ENCODE data around the gene LEO1. TPM values are rescaled to one million over a fixed set of nuclear protein-coding genes. Genes with fewer than 3 reads are reported as not detected.

Gene LEO1
- total and polyA plus RNA-seq, 10 of the 15 experiments (the other 5 are each of a cell fraction or from before 2014, with no cell fraction given) = 13.6 to 50.6 (median 32.4) TPM

DNA sequence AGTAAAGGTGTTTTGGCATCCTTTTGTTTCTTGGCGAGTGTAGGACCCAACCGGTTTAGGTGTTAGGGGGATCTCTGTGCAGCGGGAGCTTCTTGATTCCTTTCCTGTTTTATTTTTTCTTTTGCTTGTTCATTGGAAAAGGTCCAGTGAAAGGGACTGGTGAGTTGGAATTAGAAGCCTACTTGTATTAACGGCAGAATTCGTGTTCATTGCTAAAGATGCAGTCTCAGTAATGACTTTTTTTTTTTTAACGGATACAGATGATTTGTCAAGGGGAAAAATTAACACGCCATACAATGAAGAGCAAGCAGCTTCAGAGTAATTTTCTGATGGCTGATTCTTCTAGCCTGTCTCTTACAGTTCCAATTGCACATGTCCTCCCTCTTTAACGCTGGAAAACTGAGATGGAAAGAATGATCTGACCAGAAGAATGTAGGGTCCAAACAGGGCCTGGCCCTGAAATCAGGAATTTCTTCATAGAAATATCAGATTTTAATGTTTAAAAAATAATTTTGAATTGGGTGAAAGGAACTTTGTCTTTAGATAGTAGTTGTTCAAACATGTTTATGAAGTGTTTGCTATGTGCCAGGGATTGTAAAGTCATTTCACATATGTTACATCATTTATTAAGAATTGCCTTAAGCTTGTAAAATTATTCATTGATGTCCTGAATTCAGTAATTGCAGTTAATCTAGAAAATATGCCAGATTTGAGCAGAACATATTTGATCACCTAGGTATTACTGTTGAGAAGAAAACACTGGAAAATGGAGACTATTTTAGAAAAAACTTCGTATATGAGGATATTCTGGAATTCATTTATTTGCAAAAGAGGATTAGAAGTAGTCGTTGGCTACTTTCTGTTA, 48.9 kb upstream of the LEO1 start (continued):
- TF ChIP-seq, protein P1, sequence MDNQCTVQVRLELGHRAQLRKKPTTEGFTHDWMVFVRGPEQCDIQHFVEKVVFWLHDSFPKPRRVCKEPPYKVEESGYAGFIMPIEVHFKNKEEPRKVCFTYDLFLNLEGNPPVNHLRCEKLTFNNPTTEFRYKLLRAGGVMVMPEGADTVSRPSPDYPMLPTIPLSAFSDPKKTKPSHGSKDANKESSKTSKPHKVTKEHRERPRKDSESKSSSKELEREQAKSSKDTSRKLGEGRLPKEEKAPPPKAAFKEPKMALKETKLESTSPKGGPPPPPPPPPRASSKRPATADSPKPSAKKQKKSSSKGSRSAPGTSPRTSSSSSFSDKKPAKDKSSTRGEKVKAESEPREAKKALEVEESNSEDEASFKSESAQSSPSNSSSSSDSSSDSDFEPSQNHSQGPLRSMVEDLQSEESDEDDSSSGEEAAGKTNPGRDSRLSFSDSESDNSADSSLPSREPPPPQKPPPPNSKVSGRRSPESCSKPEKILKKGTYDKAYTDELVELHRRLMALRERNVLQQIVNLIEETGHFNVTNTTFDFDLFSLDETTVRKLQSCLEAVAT (IDR thresholded peaks at IDR 0.05) = peak; percentile 70; the same call in 1 of the 2 replicates
- TF ChIP-seq ZNF384 (IDR thresholded peaks at IDR 0.05; ENCODE audit: borderline replicate concordance, low read depth, low read length) = peak; percentile 44; the same call in 1 of the 2 replicates

DNA sequence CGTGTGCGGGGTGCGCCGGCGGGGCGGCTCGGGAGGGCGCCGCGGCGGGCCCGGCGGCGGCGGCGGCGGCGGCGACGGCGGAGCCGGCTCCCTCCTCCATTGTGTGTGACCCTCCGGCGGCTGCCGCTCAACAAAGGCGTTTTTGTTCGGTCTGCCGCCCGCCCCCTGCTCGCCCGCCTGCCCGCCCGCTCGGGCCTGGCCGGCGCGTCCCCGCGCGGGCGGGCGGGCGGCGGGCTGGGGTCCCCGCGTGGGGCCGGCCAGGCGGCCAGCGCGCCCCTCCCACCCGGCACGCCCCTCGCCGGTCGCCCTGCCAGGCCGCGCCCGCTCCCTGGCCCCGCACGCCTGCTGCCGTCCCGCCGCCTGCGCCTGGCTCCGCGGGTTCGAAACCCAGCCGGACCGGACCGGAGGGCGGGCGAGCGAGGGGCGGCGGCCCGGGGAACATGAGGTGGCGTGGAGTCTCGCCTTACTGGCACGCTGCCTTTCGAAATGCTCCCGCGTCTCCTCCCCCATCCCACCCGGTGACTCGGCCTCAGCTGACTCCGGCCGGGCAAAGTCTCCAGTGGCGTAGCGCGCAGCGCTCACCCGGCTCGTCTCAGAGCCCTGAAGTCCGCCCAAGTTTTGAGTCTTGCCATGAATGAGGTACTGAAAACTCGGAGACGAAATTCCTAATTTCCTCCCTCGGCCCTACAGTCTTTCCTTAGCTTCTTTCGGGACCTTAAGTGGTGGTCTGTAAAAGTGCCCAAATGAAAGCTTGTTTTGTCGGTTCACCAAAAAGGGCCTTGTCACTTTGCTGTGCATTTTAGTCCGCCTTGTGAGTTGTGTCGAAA, 48.0 kb upstream of the LEO1 start:
- peak overlapping the region; percentile 98 for H3K9ac ChIP-seq (ENCODE audit: control insufficient read depth, insufficient read depth, low read length)
- H4K20me1 ChIP-seq (ENCODE audit: control insufficient read depth, insufficient read depth) = no peaks in the 10 kb centered on the region
- H3K4me2 ChIP-seq (ENCODE audit: control insufficient read depth, insufficient read depth) = peak overlapping the region; percentile 19
- intact Hi-C loops (cut with micrococcal nuclease; ENCODE audit: unreplicated experiment) (loop anchor here (1.0 to 2.0 kb wide), 2 partner anchors 11 to 37 kb away; no protein-coding TSS in a partner anchor), in situ Hi-C loops (cut with MboI) (loop anchor here (5.0 kb wide), 1 partner anchor 358 kb away; no protein-coding TSS in a partner anchor)
- H3K27ac ChIP-seq (ENCODE audit: control insufficient read depth, insufficient read depth) = peak overlapping the region; percentile 99
- H3K36me3 ChIP-seq (ENCODE audit: control insufficient read depth in 2 of 2, insufficient read depth in 2 of 2, low read length in 1 of 2) = no peaks in the 10 kb centered on the region
- no TSS peak for BruUV-seq (replicated peaks)
- H3K4me1 ChIP-seq (ENCODE audit: control insufficient read depth, insufficient read depth, low read length) = peaks cover 8% of the 10 kb centered on the region
- WGBS (ENCODE audit: insufficient coverage, insufficient replicate concordance, low lambda C conversion rate, missing lambda C conversion rate) = 1% methylated on average over 56 of the region's 100 CpGs
- H3K9me3 ChIP-seq (replicated peaks; ENCODE audit: control insufficient read depth, insufficient read depth, low read length) = no peaks in the 10 kb centered on the region
- POLR2A ChIA-PET = interaction anchor here (0.8 to 5.5 kb wide), 14 partner anchors 8 to 95 kb away, joined by 3 to 54 read pairs (median 4); partner anchors contain the start of gene LEO1
- ATAC-seq (peak; percentile 75), DNase-seq (ENCODE audit: low read depth, low spot score) (no peak), FAIRE-seq (no peak)
- peak overlapping the region; percentile 59 for H2AFZ ChIP-seq (ENCODE audit: control insufficient read depth, low read depth, low read length)
- H3K4me3 ChIP-seq = peak overlapping the region; percentile 91
- CTCF ChIA-PET = interaction anchor here (0.7 to 2.8 kb wide), 11 partner anchors 10 to 444 kb away, joined by 3 to 12 read pairs (median 4); partner anchors contain the start of gene LEO1
- SMC1A ChIA-PET (ENCODE audit: uncharacterized antibody, unreplicated experiment) = interaction anchor here (0.6 to 3.9 kb wide), 17 partner anchors 8 to 364 kb away, joined by 3 to 52 read pairs (median 8); no protein-coding TSS in a partner anchor
- H3K27me3 ChIP-seq (replicated peaks in 1 of 2; ENCODE audit: control insufficient read depth in 2 of 2, insufficient read depth in 2 of 2, low read length in 1 of 2) = no peaks in the 10 kb centered on the region
- peaks cover 56% of the 10 kb centered on the region for H3K79me2 ChIP-seq (ENCODE audit: control insufficient read depth, insufficient read depth, low read length)
- RAD21 ChIA-PET (ENCODE audit: unreplicated experiment) = interaction anchor here (0.8 to 6.7 kb wide), 12 partner anchors 8 to 115 kb away, joined by 3 to 54 read pairs (median 4); no protein-coding TSS in a partner anchor
- TF ChIP-seq CEBPB (IDR thresholded peaks at IDR 0.05; ENCODE audit: borderline replicate concordance in 1 of 2, low read depth in 2 of 2, low read length in 2 of 2) = no peak
- TF ChIP-seq, protein P2, sequence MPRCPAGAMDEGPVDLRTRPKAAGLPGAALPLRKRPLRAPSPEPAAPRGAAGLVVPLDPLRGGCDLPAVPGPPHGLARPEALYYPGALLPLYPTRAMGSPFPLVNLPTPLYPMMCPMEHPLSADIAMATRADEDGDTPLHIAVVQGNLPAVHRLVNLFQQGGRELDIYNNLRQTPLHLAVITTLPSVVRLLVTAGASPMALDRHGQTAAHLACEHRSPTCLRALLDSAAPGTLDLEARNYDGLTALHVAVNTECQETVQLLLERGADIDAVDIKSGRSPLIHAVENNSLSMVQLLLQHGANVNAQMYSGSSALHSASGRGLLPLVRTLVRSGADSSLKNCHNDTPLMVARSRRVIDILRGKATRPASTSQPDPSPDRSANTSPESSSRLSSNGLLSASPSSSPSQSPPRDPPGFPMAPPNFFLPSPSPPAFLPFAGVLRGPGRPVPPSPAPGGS (IDR thresholded peaks at IDR 0.05; ENCODE audit: borderline replicate concordance, insufficient read depth, low read depth, low read length, poor library complexity, severe bottlenecking) = no peak
- no peak for TF ChIP-seq ETV6 (conservative IDR thresholded peaks at IDR 0.05 in 1 of 2, IDR thresholded peaks at IDR 0.05 in 1 of 2; ENCODE audit: borderline replicate concordance in 1 of 2, low read depth in 1 of 2)
- TF ChIP-seq PAX8 (IDR thresholded peaks at IDR 0.05) = no peak
- TF ChIP-seq, protein P3, sequence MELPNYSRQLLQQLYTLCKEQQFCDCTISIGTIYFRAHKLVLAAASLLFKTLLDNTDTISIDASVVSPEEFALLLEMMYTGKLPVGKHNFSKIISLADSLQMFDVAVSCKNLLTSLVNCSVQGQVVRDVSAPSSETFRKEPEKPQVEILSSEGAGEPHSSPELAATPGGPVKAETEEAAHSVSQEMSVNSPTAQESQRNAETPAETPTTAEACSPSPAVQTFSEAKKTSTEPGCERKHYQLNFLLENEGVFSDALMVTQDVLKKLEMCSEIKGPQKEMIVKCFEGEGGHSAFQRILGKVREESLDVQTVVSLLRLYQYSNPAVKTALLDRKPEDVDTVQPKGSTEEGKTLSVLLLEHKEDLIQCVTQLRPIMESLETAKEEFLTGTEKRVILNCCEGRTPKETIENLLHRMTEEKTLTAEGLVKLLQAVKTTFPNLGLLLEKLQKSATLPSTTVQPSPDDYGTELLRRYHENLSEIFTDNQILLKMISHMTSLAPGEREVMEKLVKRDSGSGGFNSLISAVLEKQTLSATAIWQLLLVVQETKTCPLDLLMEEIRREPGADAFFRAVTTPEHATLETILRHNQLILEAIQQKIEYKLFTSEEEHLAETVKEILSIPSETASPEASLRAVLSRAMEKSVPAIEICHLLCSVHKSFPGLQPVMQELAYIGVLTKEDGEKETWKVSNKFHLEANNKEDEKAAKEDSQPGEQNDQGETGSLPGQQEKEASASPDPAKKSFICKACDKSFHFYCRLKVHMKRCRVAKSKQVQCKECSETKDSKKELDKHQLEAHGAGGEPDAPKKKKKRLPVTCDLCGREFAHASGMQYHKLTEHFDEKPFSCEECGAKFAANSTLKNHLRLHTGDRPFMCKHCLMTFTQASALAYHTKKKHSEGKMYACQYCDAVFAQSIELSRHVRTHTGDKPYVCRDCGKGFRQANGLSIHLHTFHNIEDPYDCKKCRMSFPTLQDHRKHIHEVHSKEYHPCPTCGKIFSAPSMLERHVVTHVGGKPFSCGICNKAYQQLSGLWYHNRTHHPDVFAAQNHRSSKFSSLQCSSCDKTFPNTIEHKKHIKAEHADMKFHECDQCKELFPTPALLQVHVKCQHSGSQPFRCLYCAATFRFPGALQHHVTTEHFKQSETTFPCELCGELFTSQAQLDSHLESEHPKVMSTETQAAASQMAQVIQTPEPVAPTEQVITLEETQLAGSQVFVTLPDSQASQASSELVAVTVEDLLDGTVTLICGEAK (IDR thresholded peaks at IDR 0.05; ENCODE audit: borderline replicate concordance) = no peak
- no peak for TF ChIP-seq MEF2A (IDR thresholded peaks at IDR 0.05; ENCODE audit: insufficient read depth, low read depth, low read length)
- peak; percentile 43 for TF ChIP-seq DPF2 (IDR thresholded peaks at IDR 0.05)
- TF ChIP-seq CBX3 (IDR thresholded peaks at IDR 0.05; ENCODE audit: borderline replicate concordance, low read depth) = no peak
